ENCODE measurements around the gene AKR1C1. TPM values are rescaled to one million over a fixed set of nuclear protein-coding genes. Genes with fewer than 3 reads are reported as not detected.
"Not testable (repeated sequence)": the region's sequence is repeated elsewhere in the genome, so short reads cannot be mapped to it uniquely, and the experiment has no call there.

Gene AKR1C1
- total and polyA plus RNA-seq, 4 donors: 7.9 to 55.1 (median 45.2) TPM

DNA sequence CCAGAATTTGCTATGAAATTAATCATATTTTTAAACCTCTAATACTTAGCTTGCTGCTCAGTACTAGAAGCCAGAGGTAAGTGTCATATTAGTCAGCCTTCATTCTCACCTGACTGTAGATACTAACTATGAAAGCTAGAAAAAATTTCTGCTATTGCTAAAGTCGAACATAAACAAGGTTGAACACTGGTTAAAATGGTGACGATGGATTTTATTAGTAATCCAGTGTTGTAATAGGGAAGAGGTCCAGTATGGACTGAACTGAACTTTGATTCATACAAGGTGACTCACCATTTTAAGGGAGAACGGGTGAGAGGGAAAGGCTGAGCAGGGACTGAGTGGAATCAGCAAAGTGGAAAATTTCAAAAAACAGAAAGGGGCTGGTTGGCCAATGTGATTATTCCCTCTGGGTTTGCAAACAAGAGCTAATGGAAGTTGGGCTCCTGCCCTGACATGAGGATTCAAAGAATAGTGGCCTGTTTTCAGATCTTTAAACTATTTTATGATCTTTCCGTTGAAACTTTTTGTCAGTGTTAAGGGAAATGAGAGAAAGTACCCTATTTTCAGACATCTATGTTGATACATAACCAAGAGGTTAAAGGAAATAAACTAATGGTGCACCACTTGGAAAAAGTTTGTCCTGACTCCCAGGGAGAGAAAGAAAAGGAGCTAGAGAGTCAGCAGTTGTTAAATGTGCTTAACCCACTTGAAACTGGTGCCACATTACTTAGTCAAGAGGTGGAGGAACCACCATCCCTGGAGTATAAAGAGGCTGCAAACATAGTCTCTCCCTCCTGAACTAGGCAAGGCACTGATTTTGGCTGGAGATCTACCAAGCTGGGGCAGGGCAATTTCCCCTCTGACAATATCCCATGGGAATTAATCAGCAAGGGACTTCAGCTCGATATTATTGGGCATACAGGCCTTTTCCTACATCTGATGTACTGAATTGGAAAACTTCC lies 15.3 kb upstream of the AKR1C1 start:
- H3K27ac ChIP-seq (ENCODE audit: low read depth in 1 of 2, low read length in 1 of 2): peak overlapping the region; percentile 63 to 77
- no peaks in the 10 kb centered on the region for H3K27me3 ChIP-seq (ENCODE audit: control insufficient read depth in 3 of 3, insufficient read depth in 3 of 3, low read length in 2 of 3)
- no peak overlapping the region for H3K9ac ChIP-seq (ENCODE audit: insufficient read depth in 1 of 2, low read length in 2 of 2)
- TF ChIP-seq, protein P1, sequence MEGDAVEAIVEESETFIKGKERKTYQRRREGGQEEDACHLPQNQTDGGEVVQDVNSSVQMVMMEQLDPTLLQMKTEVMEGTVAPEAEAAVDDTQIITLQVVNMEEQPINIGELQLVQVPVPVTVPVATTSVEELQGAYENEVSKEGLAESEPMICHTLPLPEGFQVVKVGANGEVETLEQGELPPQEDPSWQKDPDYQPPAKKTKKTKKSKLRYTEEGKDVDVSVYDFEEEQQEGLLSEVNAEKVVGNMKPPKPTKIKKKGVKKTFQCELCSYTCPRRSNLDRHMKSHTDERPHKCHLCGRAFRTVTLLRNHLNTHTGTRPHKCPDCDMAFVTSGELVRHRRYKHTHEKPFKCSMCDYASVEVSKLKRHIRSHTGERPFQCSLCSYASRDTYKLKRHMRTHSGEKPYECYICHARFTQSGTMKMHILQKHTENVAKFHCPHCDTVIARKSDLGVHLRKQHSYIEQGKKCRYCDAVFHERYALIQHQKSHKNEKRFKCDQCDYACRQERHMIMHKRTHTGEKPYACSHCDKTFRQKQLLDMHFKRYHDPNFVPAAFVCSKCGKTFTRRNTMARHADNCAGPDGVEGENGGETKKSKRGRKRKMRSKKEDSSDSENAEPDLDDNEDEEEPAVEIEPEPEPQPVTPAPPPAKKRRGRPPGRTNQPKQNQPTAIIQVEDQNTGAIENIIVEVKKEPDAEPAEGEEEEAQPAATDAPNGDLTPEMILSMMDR (IDR thresholded peaks at IDR 0.05; ENCODE audit: control extremely low read depth, extremely low read depth): no peak
- H3K4me1 ChIP-seq (ENCODE audit: control insufficient read depth in 5 of 5, insufficient read depth in 5 of 5, low read length in 5 of 5): peaks cover 0 to 9% (median 3%) of the 10 kb centered on the region in 5 donors
- 57 to 78% methylated on average over 5 of the region's 5 CpGs for WGBS, 2 donors
- no peaks in the 10 kb centered on the region for H3K36me3 ChIP-seq (ENCODE audit: control insufficient read depth in 4 of 4, insufficient read depth in 4 of 4, low read length in 4 of 4)
- no peak overlapping the region for H3K4me3 ChIP-seq
- ATAC-seq (ENCODE audit: insufficient read depth, low FRiP score): peak; percentile 74
- no peak for DNase-seq
- no peaks in the 10 kb centered on the region for H3K9me3 ChIP-seq (ENCODE audit: control insufficient read depth in 4 of 4, insufficient read depth in 3 of 4, low read length in 3 of 4)

DNA sequence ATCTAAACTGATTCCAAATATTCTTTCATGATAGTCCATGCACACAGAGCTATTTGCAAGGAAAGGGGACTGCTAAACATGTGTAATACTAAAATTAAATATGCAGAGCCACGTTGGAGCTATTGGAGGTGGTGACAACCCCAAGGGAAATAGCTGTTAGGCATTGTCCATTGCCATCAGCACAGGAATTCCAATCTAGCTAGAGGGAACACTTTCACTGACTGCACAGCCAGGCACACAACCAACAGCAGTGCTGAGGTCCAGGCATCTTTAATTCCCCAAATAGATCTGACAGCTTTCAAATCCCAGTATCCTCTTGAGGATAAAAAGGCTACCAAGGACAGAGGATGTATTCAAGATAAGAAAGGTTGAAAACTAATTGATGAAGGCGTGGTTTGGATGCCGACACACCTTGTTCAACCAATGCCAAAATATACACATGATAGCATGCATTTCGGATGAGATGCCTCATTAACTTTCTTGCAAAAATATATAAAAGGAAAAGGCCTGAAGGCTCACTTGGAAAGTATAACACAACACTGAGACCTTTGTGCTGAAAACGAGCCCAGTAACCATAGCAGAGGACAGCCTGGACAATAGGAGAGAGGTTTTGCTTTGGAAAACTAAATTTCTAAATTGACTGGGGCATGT lies 11.6 kb upstream of the AKR1C1 start:
- not testable (repeated sequence) for H3K27ac ChIP-seq (ENCODE audit: low read depth in 1 of 2, low read length in 1 of 2); H3K4me1 ChIP-seq (ENCODE audit: control insufficient read depth in 5 of 5, insufficient read depth in 5 of 5, low read length in 5 of 5); ATAC-seq (ENCODE audit: insufficient read depth, low FRiP score); H3K36me3 ChIP-seq (ENCODE audit: control insufficient read depth in 4 of 4, insufficient read depth in 4 of 4, low read length in 4 of 4); H3K9me3 ChIP-seq (ENCODE audit: control insufficient read depth in 4 of 4, insufficient read depth in 3 of 4, low read length in 3 of 4); DNase-seq; H3K9ac ChIP-seq (ENCODE audit: insufficient read depth in 1 of 2, low read length in 2 of 2); H3K4me3 ChIP-seq; H3K27me3 ChIP-seq (ENCODE audit: control insufficient read depth in 3 of 3, insufficient read depth in 3 of 3, low read length in 2 of 3)
- 58 to 83% methylated on average over 5 of the region's 5 CpGs for WGBS, 2 donors

GRCh38 chr10:4953405-4953804 lies 9.8 kb upstream of the AKR1C1 start:
- Histone ChIP-seq H3K36me3 (ENCODE audit: control insufficient read depth in 4 of 4, insufficient read depth in 4 of 4, low read length in 4 of 4) (no peaks in the 10 kb centered on the region), H3K9ac (ENCODE audit: insufficient read depth in 1 of 2, low read length in 2 of 2) (no peak overlapping the region), H3K4me1 (ENCODE audit: control insufficient read depth in 5 of 5, insufficient read depth in 5 of 5, low read length in 5 of 5) (no peaks in the 10 kb centered on the region), H3K27me3 (ENCODE audit: control insufficient read depth in 3 of 3, insufficient read depth in 3 of 3, low read length in 2 of 3) (no peaks in the 10 kb centered on the region), H3K27ac (ENCODE audit: low read depth in 1 of 2, low read length in 1 of 2) (no peak overlapping the region), H3K9me3 (ENCODE audit: control insufficient read depth in 4 of 4, insufficient read depth in 3 of 4, low read length in 3 of 4) (no peaks in the 10 kb centered on the region), H3K4me3 (no peak overlapping the region)
- DNase-seq (no peak), ATAC-seq (ENCODE audit: insufficient read depth, low FRiP score) (no peak)
- TF ChIP-seq, protein P1 (IDR thresholded peaks at IDR 0.05; ENCODE audit: control extremely low read depth, extremely low read depth): no peak

DNA sequence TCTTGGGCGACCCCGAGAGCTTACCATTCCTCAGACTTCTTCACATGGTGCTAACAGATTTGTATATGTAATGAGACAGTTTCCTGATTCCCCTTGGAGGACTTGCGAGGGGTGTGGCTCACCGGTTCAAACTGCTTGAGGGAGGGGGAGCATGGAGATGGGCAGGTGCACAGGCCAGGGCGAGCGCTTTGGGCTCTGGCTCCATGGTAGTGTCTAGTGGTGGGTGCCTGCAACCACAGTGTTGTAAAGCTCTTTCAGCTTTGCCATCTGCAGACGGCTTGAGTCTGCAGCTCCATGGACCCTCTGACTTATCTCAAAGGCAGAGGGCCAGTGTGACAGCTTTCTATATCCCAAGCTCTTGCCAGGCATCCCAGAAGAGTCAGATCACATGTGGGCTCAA lies 7.1 kb upstream of the AKR1C1 start:
- ATAC-seq (ENCODE audit: insufficient read depth, low FRiP score); H3K27ac ChIP-seq (ENCODE audit: low read depth in 1 of 2, low read length in 1 of 2); H3K4me1 ChIP-seq (ENCODE audit: control insufficient read depth in 5 of 5, insufficient read depth in 5 of 5, low read length in 5 of 5); H3K4me3 ChIP-seq; H3K9ac ChIP-seq (ENCODE audit: insufficient read depth in 1 of 2, low read length in 2 of 2); H3K27me3 ChIP-seq (ENCODE audit: control insufficient read depth in 3 of 3, insufficient read depth in 3 of 3, low read length in 2 of 3); DNase-seq; H3K36me3 ChIP-seq (ENCODE audit: control insufficient read depth in 4 of 4, insufficient read depth in 4 of 4, low read length in 4 of 4); H3K9me3 ChIP-seq (ENCODE audit: control insufficient read depth in 4 of 4, insufficient read depth in 3 of 4, low read length in 3 of 4): not testable (repeated sequence)
- 81 to 88% methylated on average over 4 to 6 of the region's 7 CpGs for WGBS, 2 donors

DNA sequence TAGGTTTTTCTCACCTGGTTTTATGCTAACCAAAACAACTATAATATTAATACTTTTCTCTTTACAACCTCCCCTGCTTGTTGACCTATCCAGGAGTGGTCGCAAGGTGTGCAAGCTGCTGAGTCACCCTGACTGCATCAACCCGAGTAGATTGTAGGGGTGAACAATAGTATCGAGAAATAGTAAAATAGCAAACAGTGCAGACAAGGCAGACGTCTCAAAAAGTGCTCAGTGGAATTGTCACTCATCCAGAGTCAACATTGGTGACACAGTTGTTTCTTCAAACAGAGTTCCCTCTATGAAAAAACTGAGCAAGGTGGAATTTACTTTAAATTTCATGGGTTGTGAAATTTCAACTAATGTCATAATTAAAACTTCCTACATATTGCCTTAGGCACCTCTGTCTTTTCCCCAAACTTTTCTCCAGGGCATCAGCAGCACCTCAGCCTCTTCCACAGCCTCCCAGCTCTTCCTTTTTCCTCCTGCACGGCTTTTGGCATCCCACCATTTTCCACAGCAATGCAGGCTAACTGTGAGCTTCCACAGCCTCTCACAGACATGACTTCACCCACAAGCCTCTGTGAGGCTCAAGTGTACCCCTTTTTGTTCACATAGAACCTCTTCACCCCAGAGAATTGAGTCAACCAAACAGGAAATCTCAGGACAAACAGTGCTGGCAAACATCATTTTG lies 6.1 kb upstream of the AKR1C1 start:
- H3K4me3 ChIP-seq; H3K36me3 ChIP-seq (ENCODE audit: control insufficient read depth in 4 of 4, insufficient read depth in 4 of 4, low read length in 4 of 4); H3K9ac ChIP-seq (ENCODE audit: insufficient read depth in 1 of 2, low read length in 2 of 2); H3K9me3 ChIP-seq (ENCODE audit: control insufficient read depth in 4 of 4, insufficient read depth in 3 of 4, low read length in 3 of 4); H3K4me1 ChIP-seq (ENCODE audit: control insufficient read depth in 5 of 5, insufficient read depth in 5 of 5, low read length in 5 of 5); H3K27ac ChIP-seq (ENCODE audit: low read depth in 1 of 2, low read length in 1 of 2); ATAC-seq (ENCODE audit: insufficient read depth, low FRiP score); DNase-seq; H3K27me3 ChIP-seq (ENCODE audit: control insufficient read depth in 3 of 3, insufficient read depth in 3 of 3, low read length in 2 of 3): not testable (repeated sequence)
- WGBS, 2 donors: 69 to 91% methylated on average over 5 of the region's 5 CpGs

- ATAC-seq (ENCODE audit: insufficient read depth, low FRiP score); H3K27ac ChIP-seq (ENCODE audit: low read depth in 1 of 2, low read length in 1 of 2); H3K9me3 ChIP-seq (ENCODE audit: control insufficient read depth in 4 of 4, insufficient read depth in 3 of 4, low read length in 3 of 4); DNase-seq; H3K27me3 ChIP-seq (ENCODE audit: control insufficient read depth in 3 of 3, insufficient read depth in 3 of 3, low read length in 2 of 3); H3K4me3 ChIP-seq; H3K9ac ChIP-seq (ENCODE audit: insufficient read depth in 1 of 2, low read length in 2 of 2); H3K36me3 ChIP-seq (ENCODE audit: control insufficient read depth in 4 of 4, insufficient read depth in 4 of 4, low read length in 4 of 4); H3K4me1 ChIP-seq (ENCODE audit: control insufficient read depth in 5 of 5, insufficient read depth in 5 of 5, low read length in 5 of 5): not testable (repeated sequence)
- 96 to 97% methylated on average over 11 of the region's 11 CpGs for WGBS, 2 donors
Measured at GRCh38 chr10:4961558-4961957, 1.7 kb upstream of the AKR1C1 start.
